HCT116 (cell line): ENCODE data around the gene HEPN1. TPM values are rescaled to one million over a fixed set of nuclear protein-coding genes. Genes with fewer than 3 reads are reported as not detected.

Experiments
- ATAC-seq: fragments of 200-7000 bp; cut with Tn5 transposase; 2 replicates; pipeline ENCODE4 v1.9.1; 2020; ENCODE audit warnings: mild to moderate bottlenecking, moderate library complexity
- BruUV-seq: library from RNA; stranded (reverse); fragments of 400-500 nt; replicated peaks from 2 replicates; lab custom pipeline; 2021; lab: Mats Ljungman, UMichigan
- CTCF ChIA-PET: fragments of 300-600 bp; sonication (Branson Sonifier 250); formaldehyde crosslinking; loops from one replicate; lab custom pipeline; 2021; ENCODE audit warnings: antibody characterized with exemption; lab: Charles Lee
- POLR2A ChIA-PET: fragments of 300-600, 350-600 bp; sonication (Branson Sonifier 250); formaldehyde crosslinking; loops from one replicate; lab custom pipeline; 2021; ENCODE audit warnings: antibody characterized with exemption; lab: Charles Lee
- RAD21 ChIA-PET, 2 experiments: fragments of 300-600 bp; sonication (Branson Sonifier 250); formaldehyde crosslinking; loops; one replicate each; lab custom pipeline; 2023; ENCODE audit warnings: low total read pairs in 2 of 2; ENCODE audit not compliant: uncharacterized antibody in 2 of 2, unreplicated experiment in 2 of 2, low non-redundant PET in 1 of 2; lab: Charles Lee
- DNase-seq: peaks from one replicate; pipeline ENCODE4 v3.0.0-alpha.2; 2010; ENCODE audit warnings: low read depth, low spot score
- H2AFZ ChIP-seq: fragments of 200-600 bp; shearing (Covaris generic), sonication (generic); 2 replicates; pipeline ENCODE4 v1.6.1; 2017; ENCODE audit warnings: low read depth, mixed run types, mixed read lengths, antibody characterized with exemption, low read length; ENCODE audit not compliant: poor library complexity, severe bottlenecking
- H3K27ac ChIP-seq: 2 replicates; pipeline ENCODE4 v1.5.1; 2012; ENCODE audit warnings: low read depth, low read length
- H3K27me3 ChIP-seq: fragments of 200-600 bp; sonication (generic); 2 replicates; pipeline ENCODE4 v1.6.1; 2016; ENCODE audit warnings: mixed run types, low read length, mixed read lengths; ENCODE audit not compliant: insufficient read depth
- H3K36me3 ChIP-seq, 2 experiments: fragments of 200-500 bp in 1 of 2; fragments of 200-600 bp in 1 of 2; sonication (Bioruptor generic) in 1 of 2; sonication (generic) in 1 of 2; 2 replicates each; pipeline versions ENCODE4 v1.5.1 to v1.6.1; 2014 to 2016; ENCODE audit warnings: low read length in 2 of 2, inconsistent platforms in 1 of 2, mixed read lengths in 1 of 2, mixed run types in 1 of 2; ENCODE audit not compliant: insufficient read depth in 2 of 2, control insufficient read depth in 1 of 2
- H3K4me1 ChIP-seq, 2 experiments: fragments of 200-600 bp in 1 of 2; sonication (generic) in 1 of 2; 2 replicates each; pipeline versions ENCODE4 v1.5.1 to v1.6.1; 2012 to 2017; ENCODE audit warnings: low read length in 2 of 2, inconsistent platforms in 1 of 2, mild to moderate bottlenecking in 1 of 2, mixed read lengths in 1 of 2, mixed run types in 1 of 2, moderate library complexity in 1 of 2; ENCODE audit not compliant: insufficient read depth in 2 of 2, control insufficient read depth in 1 of 2
- H3K4me2 ChIP-seq: fragments of 200-600 bp; sonication (generic); 2 replicates; pipeline ENCODE4 v1.6.1; 2017; ENCODE audit warnings: mixed run types, low read length, mixed read lengths
- H3K4me3 ChIP-seq, 2 experiments: fragments of 200-600 bp in 1 of 2; sonication (generic) in 1 of 2; replicated peaks in 1 of 2; 2 replicates each; pipeline ENCODE4 v1.5.1; 2011 to 2016; ENCODE audit warnings: low read length in 2 of 2, control low read depth in 1 of 2, low read depth in 1 of 2, mild to moderate bottlenecking in 1 of 2, mixed read lengths in 1 of 2, mixed run types in 1 of 2
- H3K79me2 ChIP-seq: fragments of 200-600 bp; sonication (generic); 2 replicates; pipeline ENCODE4 v1.6.1; 2017; ENCODE audit warnings: mild to moderate bottlenecking, mixed run types, low read length, moderate library complexity, mixed read lengths; ENCODE audit not compliant: insufficient read depth
- H3K9ac ChIP-seq: fragments of 200-600 bp; sonication (generic); 2 replicates; pipeline ENCODE4 v1.6.1; 2016; ENCODE audit warnings: low read length, mixed read lengths
- H3K9me2 ChIP-seq: fragments of 200-600 bp; sonication (generic), shearing (Covaris generic); 2 replicates; pipeline ENCODE4 v1.6.1; 2017; ENCODE audit warnings: mixed run types, mild to moderate bottlenecking, moderate library complexity; ENCODE audit not compliant: insufficient read depth
- H3K9me3 ChIP-seq, 2 experiments: fragments of 200-500 bp in 1 of 2; fragments of 200-600 bp in 1 of 2; sonication (Bioruptor generic) in 1 of 2; sonication (generic) in 1 of 2; 2 replicates each; pipeline ENCODE4 v1.6.1; 2014 to 2017; ENCODE audit warnings: low read length in 2 of 2, mixed read lengths in 2 of 2, inconsistent platforms in 1 of 2, low read depth in 1 of 2, mild to moderate bottlenecking in 1 of 2, mixed run types in 1 of 2, moderate library complexity in 1 of 2; ENCODE audit not compliant: control insufficient read depth in 1 of 2, insufficient read depth in 1 of 2
- H4K20me1 ChIP-seq: fragments of 200-600 bp; sonication (generic), shearing (Covaris generic); 2 replicates; pipeline ENCODE4 v1.6.1; 2017; ENCODE audit warnings: mixed run types, mild to moderate bottlenecking, moderate library complexity; ENCODE audit not compliant: insufficient read depth
- CBX3 ChIP-seq: IDR thresholded peaks from 2 replicates; pipeline ENCODE4 v1.6.1; 2012; ENCODE audit warnings: low read depth
- EGR1 ChIP-seq: IDR thresholded peaks from 2 replicates; pipeline ENCODE4 v1.6.1; 2012; ENCODE audit warnings: low read depth
- ELF1 ChIP-seq: IDR thresholded peaks from 2 replicates; pipeline ENCODE4 v1.6.1; 2012; ENCODE audit warnings: low read depth, borderline replicate concordance
- EZH2 ChIP-seq: fragments of 200-600 bp; sonication (generic); IDR thresholded peaks from 2 replicates; pipeline ENCODE4 v1.6.1; 2017; ENCODE audit warnings: antibody characterized with exemption, mixed run types
- EZH2phosphoT487 ChIP-seq: fragments of 200-600 bp; IDR thresholded peaks from 2 replicates; pipeline ENCODE4 v1.6.1; 2018; ENCODE audit warnings: antibody characterized with exemption, borderline replicate concordance
- FOSL1 ChIP-seq: IDR thresholded peaks from 2 replicates; pipeline ENCODE4 v1.6.1; 2012; ENCODE audit warnings: low read depth
- POLR2A ChIP-seq: IDR thresholded peaks from 2 replicates; pipeline ENCODE4 v1.7.0; 2011; ENCODE audit warnings: borderline replicate concordance; ENCODE audit not compliant: insufficient read depth, insufficient read length; ENCODE audit errors: extremely low read depth
- RAD21 ChIP-seq: IDR thresholded peaks from 2 replicates; pipeline ENCODE4 v1.6.1; 2012; ENCODE audit warnings: low read depth, mild to moderate bottlenecking
- SRF ChIP-seq: IDR thresholded peaks from 2 replicates; pipeline ENCODE4 v1.6.1; 2012; ENCODE audit warnings: low read depth
- TCF7L2 ChIP-seq: IDR thresholded peaks from 2 replicates; pipeline ENCODE4 v1.7.0; 2011; ENCODE audit warnings: borderline replicate concordance, inconsistent platforms; ENCODE audit not compliant: insufficient read depth, insufficient read length; ENCODE audit errors: extremely low read depth
- YY1 ChIP-seq: IDR thresholded peaks from 2 replicates; pipeline ENCODE4 v1.6.1; 2011; ENCODE audit warnings: low read length, low read depth, moderate library complexity, mild to moderate bottlenecking; ENCODE audit not compliant: insufficient replicate concordance; ENCODE audit errors: extremely low read depth
- ZBTB33 ChIP-seq: IDR thresholded peaks from 2 replicates; pipeline ENCODE4 v1.6.1; 2011; ENCODE audit warnings: mild to moderate bottlenecking, low read length, moderate library complexity; ENCODE audit not compliant: insufficient replicate concordance; ENCODE audit errors: extremely low read depth
- ZFX ChIP-seq: fragments of 450-650 bp; IDR thresholded peaks from 2 replicates; pipeline ENCODE4 v1.6.1; 2017
- ZNF274 ChIP-seq: fragments of 200-500 bp; sonication (Bioruptor generic); IDR thresholded peaks from 2 replicates; pipeline ENCODE4 v1.6.1; 2014; ENCODE audit warnings: mild to moderate bottlenecking, low read depth, low read length, inconsistent platforms
- intact Hi-C: fragments of 100-400 bp; cut with micrococcal nuclease; formaldehyde crosslinking; loops from 2 replicates; pipeline ENCODE4 v1.10.0; 2022
- total RNA-seq: library from RNA; stranded (reverse); gene quantifications from one replicate; pipeline ENCODE4 v1.2.1, GENCODE V29; 2021; ENCODE audit not compliant: unreplicated experiment
- TF ChIP-seq, protein P1 (sequence below): IDR thresholded peaks from 2 replicates; pipeline ENCODE4 v1.6.1; 2012
- TF ChIP-seq, protein P2 (sequence below), 3 experiments: fragments of 200-600 bp in 1 of 3; sonication (generic) in 1 of 3; IDR thresholded peaks in 2 of 3; conservative IDR thresholded peaks in 1 of 3; 2 replicates each; pipeline ENCODE4 v1.5.1; 2012 to 2017; ENCODE audit warnings: low read depth in 2 of 3, low read length in 2 of 3, antibody characterized with exemption in 1 of 3, borderline replicate concordance in 1 of 3, control low read depth in 1 of 3, mild to moderate bottlenecking in 1 of 3, mixed read lengths in 1 of 3, mixed run types in 1 of 3, moderate library complexity in 1 of 3; ENCODE audit not compliant: insufficient read depth in 1 of 3

Gene HEPN1
- total RNA-seq, 1 experiment from 2014 or later, result not detected

GRCh38 chr11:124920870-124921609, 2.0 kb downstream of the HEPN1 start (continued):
- no peak for TF ChIP-seq YY1
- no peak for TF ChIP-seq SRF
- TF ChIP-seq RAD21, result no peak
- TF ChIP-seq ZBTB33, result no peak
- TF ChIP-seq, all 23 proteins: peak for 0

DNA sequence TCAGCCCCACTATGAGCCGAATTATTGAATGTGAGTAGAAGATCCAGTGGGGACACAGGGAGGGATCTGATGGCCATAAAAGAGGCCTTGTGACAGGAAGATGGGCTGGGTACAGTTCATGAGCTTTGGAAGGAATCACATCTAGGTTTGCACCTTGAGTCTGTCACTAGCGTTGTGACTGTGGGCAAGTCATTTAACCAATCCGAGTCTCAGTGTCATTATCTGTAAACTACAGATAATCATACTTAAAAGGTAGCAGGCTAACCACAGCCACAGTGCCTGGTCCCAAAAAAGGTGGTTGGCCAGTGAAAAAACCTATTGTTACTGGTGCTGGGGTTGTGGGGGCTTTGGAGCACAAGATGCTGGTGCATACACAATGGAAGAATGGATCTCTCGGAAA, 3.8 kb downstream of the HEPN1 start:
- POLR2A ChIA-PET, result no interaction called here
- ATAC-seq (no peak), DNase-seq (no peak)
- H3K9me3 ChIP-seq, result no peaks in the 10 kb centered on the region
- TF ChIP-seq ZBTB33, result no peak
- TF ChIP-seq POLR2A, result no peak
- TF ChIP-seq, protein P1, sequence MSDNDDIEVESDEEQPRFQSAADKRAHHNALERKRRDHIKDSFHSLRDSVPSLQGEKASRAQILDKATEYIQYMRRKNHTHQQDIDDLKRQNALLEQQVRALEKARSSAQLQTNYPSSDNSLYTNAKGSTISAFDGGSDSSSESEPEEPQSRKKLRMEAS, result no peak
- TF ChIP-seq EGR1, result no peak
- no peak for TF ChIP-seq ELF1
- TF ChIP-seq ZNF274, result no peak
- TF ChIP-seq SRF, result no peak
- no peak for TF ChIP-seq YY1
- TF ChIP-seq EZH2phosphoT487, result no peak
- TF ChIP-seq EZH2, result no peak
- TF ChIP-seq TCF7L2, result no peak
- TF ChIP-seq, protein P2, sequence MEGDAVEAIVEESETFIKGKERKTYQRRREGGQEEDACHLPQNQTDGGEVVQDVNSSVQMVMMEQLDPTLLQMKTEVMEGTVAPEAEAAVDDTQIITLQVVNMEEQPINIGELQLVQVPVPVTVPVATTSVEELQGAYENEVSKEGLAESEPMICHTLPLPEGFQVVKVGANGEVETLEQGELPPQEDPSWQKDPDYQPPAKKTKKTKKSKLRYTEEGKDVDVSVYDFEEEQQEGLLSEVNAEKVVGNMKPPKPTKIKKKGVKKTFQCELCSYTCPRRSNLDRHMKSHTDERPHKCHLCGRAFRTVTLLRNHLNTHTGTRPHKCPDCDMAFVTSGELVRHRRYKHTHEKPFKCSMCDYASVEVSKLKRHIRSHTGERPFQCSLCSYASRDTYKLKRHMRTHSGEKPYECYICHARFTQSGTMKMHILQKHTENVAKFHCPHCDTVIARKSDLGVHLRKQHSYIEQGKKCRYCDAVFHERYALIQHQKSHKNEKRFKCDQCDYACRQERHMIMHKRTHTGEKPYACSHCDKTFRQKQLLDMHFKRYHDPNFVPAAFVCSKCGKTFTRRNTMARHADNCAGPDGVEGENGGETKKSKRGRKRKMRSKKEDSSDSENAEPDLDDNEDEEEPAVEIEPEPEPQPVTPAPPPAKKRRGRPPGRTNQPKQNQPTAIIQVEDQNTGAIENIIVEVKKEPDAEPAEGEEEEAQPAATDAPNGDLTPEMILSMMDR (IDR thresholded peaks at IDR 0.05 in 2 of 3, conservative IDR thresholded peaks at IDR 0.05 in 1 of 3; ENCODE audit: borderline replicate concordance in 1 of 3, insufficient read depth in 1 of 3, low read depth in 2 of 3, low read length in 2 of 3), result no peak
- TF ChIP-seq ZFX, result no peak
- no peak for TF ChIP-seq FOSL1
- TF ChIP-seq CBX3, result no peak
- RAD21 ChIA-PET, result no interaction called here
- no peaks in the 10 kb centered on the region for H3K4me1 ChIP-seq
- H3K9ac ChIP-seq, result no peak overlapping the region
- no peak overlapping the region for H3K27ac ChIP-seq
- H3K79me2 ChIP-seq, result no peaks in the 10 kb centered on the region
- CTCF ChIA-PET, result no interaction called here
- no TSS peak for BruUV-seq
- no peaks in the 10 kb centered on the region for H3K27me3 ChIP-seq
- no peak overlapping the region for H3K4me3 ChIP-seq
- H4K20me1 ChIP-seq, result no peaks in the 10 kb centered on the region
- H3K36me3 ChIP-seq, result no peaks in the 10 kb centered on the region
- H3K9me2 ChIP-seq, result no peaks in the 10 kb centered on the region
- H3K4me2 ChIP-seq, result no peak overlapping the region
- no peak overlapping the region for H2AFZ ChIP-seq
- intact Hi-C loops, result no loop called here
